Epithelial cell of esophagus (primary cell): ENCODE data around the gene RREB1.

ENCODE experiments used
- DNase-seq: peaks from one replicate; pipeline ENCODE4 v3.0.0; 2010; ENCODE audit warnings: low read depth
- H3K4me3 ChIP-seq: 2 replicates; pipeline ENCODE4 v1.5.1; 2011; ENCODE audit warnings: mild to moderate bottlenecking, low read length, control low read depth
- TF ChIP-seq, protein P1 (sequence below): IDR thresholded peaks from 2 replicates; pipeline ENCODE4 v1.5.1; 2011; ENCODE audit warnings: low read depth, mild to moderate bottlenecking, low read length, control low read depth, inconsistent platforms; ENCODE audit not compliant: insufficient read depth; ENCODE audit errors: missing control alignments

Gene RREB1

DNA sequence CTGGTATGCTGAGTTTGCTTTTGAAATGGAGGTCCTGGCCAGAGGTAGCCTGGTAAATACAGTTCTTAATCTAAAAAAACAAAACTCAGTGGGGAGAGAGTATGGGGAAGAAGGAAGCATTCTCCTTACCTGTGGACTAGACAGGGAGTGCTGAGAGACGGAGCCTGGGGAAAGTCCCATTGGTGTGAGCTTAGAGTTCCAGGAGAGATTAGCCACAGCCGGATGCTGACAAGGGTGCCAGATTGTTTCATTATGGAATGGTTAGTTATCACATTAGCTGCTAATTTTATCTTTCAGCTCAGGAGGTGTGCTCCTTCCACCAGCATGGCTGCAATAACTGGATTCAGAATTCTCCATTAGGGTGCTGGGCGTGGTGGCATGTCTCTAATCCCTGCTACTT lies 75.9 kb downstream of the RREB1 start:
- peak; percentile 34 for DNase-seq
- TF ChIP-seq, protein P1, sequence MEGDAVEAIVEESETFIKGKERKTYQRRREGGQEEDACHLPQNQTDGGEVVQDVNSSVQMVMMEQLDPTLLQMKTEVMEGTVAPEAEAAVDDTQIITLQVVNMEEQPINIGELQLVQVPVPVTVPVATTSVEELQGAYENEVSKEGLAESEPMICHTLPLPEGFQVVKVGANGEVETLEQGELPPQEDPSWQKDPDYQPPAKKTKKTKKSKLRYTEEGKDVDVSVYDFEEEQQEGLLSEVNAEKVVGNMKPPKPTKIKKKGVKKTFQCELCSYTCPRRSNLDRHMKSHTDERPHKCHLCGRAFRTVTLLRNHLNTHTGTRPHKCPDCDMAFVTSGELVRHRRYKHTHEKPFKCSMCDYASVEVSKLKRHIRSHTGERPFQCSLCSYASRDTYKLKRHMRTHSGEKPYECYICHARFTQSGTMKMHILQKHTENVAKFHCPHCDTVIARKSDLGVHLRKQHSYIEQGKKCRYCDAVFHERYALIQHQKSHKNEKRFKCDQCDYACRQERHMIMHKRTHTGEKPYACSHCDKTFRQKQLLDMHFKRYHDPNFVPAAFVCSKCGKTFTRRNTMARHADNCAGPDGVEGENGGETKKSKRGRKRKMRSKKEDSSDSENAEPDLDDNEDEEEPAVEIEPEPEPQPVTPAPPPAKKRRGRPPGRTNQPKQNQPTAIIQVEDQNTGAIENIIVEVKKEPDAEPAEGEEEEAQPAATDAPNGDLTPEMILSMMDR: no peak
- no peak overlapping the region for H3K4me3 ChIP-seq

DNA sequence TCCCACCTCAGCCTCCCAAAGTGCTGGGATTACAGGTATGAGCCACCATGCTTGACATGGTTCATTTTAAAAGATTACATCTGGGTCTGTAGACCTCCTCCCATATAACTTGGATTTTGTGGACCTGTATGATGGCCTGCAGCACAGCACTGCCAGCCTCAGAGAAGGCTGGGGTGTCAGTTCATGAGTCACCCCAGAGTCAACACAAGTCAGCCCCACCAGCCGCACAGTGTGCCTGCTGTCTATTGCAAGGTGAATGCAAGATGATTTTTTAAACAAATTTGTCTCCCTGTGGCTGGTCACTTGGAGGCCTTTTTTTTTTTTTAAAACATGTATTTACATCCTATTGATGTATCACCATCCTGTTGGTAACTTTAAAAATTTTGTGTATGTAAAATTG lies 76.7 kb downstream of the RREB1 start:
- peak; percentile 74 for DNase-seq
- H3K4me3 ChIP-seq: no peak overlapping the region
- TF ChIP-seq, protein P1: no peak

DNA sequence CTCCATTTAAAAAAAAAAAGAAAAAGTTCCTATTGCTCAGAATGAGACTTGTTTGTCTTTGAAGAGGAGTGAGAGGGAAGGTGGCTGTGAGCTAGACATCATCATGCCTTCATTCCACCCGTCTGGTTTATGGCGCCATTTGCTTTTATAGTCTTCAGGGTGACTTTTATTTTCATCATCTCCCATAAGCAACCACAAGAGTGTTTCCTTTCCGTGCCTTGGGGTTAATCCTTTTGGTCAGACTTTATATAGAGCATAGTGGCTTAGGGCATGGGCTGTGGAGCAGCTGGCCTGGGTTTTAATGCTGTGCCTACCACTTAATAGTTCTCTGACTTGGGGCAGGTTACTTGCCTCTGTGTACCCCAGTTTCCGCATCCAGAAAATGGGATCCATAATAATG lies 77.8 kb downstream of the RREB1 start:
- H3K4me3 ChIP-seq: no peak overlapping the region
- no peak for DNase-seq
- TF ChIP-seq, protein P1: no peak

DNA sequence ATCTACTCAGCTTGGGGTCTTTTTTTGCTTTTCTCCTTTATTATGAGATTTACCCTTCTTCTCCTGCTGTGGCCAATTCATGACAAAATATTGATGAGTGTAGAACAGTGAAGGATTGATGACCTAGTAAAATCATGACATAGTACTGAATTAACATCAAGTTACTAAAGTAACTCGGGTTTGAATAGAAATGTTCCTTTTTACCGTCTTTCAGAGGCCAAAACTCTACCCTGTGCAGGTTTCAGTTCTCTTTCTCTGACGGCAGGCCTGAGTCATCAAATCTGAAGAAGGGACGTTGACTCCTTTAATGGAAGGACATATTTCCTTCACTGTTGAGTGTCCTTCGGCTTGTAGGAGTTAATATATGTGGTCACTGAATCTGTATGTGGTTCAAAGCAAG lies 80.7 kb downstream of the RREB1 start:
- TF ChIP-seq, protein P1: no peak
- H3K4me3 ChIP-seq: no peak overlapping the region
- no peak for DNase-seq

DNA sequence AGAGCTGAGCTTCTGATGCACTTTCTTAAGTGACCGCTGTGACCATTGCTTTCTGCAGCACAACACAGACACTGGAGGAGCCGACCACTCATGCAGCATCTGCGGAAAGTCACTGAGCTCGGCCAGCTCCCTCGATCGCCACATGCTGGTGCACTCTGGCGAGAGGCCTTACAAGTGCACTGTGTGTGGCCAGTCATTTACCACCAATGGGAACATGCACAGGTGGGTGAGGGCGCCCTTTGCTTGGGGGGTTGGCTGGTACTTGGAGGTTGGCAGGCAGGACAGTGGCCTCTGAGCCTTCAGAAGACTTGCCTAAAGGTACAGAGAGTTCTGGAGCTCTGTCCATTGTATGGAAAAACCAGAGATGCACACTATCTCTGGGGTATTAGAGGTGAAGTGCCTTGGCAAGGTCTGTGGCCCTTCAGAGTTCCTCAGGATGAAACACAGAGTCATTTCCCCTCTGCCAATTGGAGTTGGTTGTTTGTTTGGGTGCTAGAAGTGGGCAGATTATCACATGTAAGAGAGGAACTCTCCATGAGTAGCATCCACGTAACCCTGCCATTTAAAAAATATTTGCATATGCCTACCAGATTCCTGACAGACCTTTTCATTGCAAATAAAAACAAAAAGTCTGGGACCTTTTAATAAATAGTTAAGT lies 81.5 kb downstream of the RREB1 start:
- H3K4me3 ChIP-seq: no peak overlapping the region
- DNase-seq: no peak
- TF ChIP-seq, protein P1: no peak

DNA sequence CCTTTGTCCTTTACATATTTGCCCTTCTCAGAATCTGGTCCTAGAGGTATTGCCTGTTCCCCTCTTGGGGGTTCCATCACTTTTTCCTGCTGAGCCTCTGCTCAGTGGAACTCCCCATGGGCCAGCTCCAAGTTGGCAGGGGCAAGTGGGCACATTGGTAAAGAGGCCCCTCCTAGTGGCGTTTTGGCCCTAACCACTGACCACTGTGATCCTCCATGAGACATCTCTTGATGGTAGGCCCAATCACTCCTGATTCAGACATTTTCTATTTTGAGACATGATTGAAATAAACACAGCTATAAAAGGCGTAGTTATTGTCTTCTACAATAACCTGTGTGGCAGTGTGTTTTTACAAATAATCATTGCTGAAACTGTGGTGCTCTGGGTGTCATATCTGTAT lies 83.0 kb downstream of the RREB1 start:
- no peak for DNase-seq
- H3K4me3 ChIP-seq: no peak overlapping the region
- TF ChIP-seq, protein P1: no peak

DNA sequence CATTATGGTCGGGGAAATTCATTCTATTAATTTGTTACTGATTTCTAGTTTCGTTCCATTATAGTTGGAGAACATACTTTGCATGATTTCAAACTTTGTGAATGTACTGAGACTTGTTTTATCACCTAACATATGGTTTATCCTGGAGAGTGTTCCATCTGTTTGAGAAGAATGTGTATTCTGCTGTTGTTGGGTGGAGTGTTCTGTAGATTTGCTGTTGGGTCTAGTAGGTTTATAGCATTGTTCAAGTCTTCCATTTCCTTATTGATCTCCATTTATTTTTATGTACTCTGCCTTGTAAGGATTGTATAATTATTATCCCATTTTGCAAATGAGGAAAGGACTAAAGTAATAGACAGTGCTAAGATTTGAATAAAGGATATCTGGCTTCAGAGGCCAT lies 85.4 kb downstream of the RREB1 start:
- DNase-seq: no peak
- TF ChIP-seq, protein P1: no peak
- no peak overlapping the region for H3K4me3 ChIP-seq
